OCI-LY3 (cell line): ENCODE data around the gene RNASET2.

Experiments used
- CTCF ChIP-seq: fragments of 200-600, 300-600 bp; sonication (generic); IDR thresholded peaks from 2 replicates; pipeline ENCODE4 v1.5.1; 2014; ENCODE audit warnings: antibody characterized with exemption, low read length, low read depth
- EZH2phosphoT487 ChIP-seq: fragments of 200-600 bp; shearing (Covaris generic); IDR thresholded peaks from 2 replicates; pipeline ENCODE4 v1.6.1; 2018; ENCODE audit warnings: antibody characterized with exemption, mixed run types, low read depth

GRCh38 chr6:166976636-166977035 is 20.3 kb upstream of the RNASET2 start:
- TF ChIP-seq EZH2phosphoT487 (no peak), CTCF (no peak)
